Nephron (organoid): ENCODE results near the gene UBE3D.

Experiments
- H3K27ac Mint-ChIP-seq, 3 experiments: 2 replicates each; pipeline ENCODE4 v1.8.0; 2020; ENCODE audit warnings: mixed read lengths in 3 of 3, mild to moderate bottlenecking in 2 of 3, moderate library complexity in 1 of 3
- H3K27me3 Mint-ChIP-seq: 2 replicates; pipeline ENCODE4 v1.8.0; 2021; ENCODE audit warnings: low read depth, mild to moderate bottlenecking, moderate library complexity, mixed read lengths
- H3K36me3 Mint-ChIP-seq: 2 replicates; pipeline ENCODE4 v1.8.0; 2020; ENCODE audit warnings: low read depth, mixed read lengths
- H3K4me1 Mint-ChIP-seq: 2 replicates; pipeline ENCODE4 v1.8.0; 2020; ENCODE audit warnings: mixed read lengths
- H3K4me3 Mint-ChIP-seq, 3 experiments: 2 replicates each; pipeline ENCODE4 v1.8.0; 2020; ENCODE audit warnings: mild to moderate bottlenecking in 3 of 3, mixed read lengths in 3 of 3, moderate library complexity in 2 of 3
- H3K9me3 Mint-ChIP-seq: 2 replicates; pipeline ENCODE4 v1.8.0; 2020; ENCODE audit warnings: mixed read lengths
- TF ChIP-seq, protein P1 (sequence below), 3 experiments: fragments of 200-600 bp; sonication (generic); IDR thresholded peaks; one replicate each; pipeline ENCODE4 v1.5.0; 2021; ENCODE audit warnings: antibody characterized with exemption in 3 of 3; ENCODE audit not compliant: unreplicated experiment in 3 of 3

The UBE3D gene

DNA sequence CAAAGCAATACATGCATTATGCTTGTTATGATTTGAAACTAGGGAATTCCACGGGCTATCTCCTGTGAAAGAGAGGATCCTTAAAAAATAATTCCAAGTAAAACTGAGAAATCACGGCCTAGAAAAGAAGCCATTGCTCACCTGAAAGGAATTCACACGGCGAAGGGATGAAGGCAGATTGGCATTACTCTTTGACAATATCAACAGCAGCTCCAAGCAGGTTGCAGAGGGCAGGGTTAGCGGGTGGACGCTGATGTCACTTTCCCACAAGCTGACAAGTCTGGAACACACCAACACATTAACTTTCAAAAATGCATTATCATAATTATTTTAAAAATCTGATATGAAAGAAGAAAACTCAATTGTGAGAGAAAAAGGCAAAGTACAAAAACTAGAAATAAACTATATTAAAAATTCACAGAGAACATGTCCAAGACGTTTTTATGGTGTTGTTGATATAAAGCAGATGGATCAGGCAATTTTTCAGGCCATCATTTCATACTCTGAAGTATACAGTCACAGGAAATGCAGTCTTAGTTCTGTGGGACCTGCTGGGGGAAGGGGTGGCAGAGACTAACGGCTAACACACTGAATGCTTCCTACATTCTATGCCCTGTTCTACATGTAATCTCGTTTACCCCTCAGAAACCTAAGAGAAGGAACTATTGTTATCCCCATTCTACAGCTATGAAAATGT is 108.3 kb downstream of the UBE3D start:
- H3K36me3 Mint-ChIP-seq = peaks cover 26% of the 10 kb centered on the region
- peaks cover 59% of the 10 kb centered on the region for H3K4me1 Mint-ChIP-seq
- peak overlapping the region; percentile 40 to 84 (median 73) for H3K27ac Mint-ChIP-seq
- H3K27me3 Mint-ChIP-seq = no peaks in the 10 kb centered on the region
- H3K9me3 Mint-ChIP-seq = no peaks in the 10 kb centered on the region
- peak overlapping the region in 1 of 3 experiments; percentile 58 for H3K4me3 Mint-ChIP-seq
- TF ChIP-seq, protein P1, sequence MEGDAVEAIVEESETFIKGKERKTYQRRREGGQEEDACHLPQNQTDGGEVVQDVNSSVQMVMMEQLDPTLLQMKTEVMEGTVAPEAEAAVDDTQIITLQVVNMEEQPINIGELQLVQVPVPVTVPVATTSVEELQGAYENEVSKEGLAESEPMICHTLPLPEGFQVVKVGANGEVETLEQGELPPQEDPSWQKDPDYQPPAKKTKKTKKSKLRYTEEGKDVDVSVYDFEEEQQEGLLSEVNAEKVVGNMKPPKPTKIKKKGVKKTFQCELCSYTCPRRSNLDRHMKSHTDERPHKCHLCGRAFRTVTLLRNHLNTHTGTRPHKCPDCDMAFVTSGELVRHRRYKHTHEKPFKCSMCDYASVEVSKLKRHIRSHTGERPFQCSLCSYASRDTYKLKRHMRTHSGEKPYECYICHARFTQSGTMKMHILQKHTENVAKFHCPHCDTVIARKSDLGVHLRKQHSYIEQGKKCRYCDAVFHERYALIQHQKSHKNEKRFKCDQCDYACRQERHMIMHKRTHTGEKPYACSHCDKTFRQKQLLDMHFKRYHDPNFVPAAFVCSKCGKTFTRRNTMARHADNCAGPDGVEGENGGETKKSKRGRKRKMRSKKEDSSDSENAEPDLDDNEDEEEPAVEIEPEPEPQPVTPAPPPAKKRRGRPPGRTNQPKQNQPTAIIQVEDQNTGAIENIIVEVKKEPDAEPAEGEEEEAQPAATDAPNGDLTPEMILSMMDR (IDR thresholded peaks at IDR 0.05; ENCODE audit: unreplicated experiment in 3 of 3) = no peak

DNA sequence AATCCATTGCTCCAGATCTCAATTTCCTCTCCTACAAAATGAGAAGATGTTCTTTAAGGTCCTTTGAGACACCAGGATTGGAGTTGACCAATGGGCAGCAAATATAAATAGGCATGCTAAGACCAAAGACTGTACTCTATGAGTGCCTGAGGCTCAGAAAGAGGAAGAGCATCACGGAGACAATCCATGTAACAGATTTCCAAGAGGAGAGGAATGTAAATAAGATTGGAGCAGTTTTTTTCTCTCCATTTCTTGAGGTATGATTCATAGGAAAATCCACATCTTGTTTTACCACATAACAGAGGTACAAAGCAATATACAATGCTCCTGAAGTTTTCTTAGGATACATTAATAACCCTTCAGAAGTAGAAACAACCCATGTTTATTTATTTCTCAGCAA is 109.8 kb downstream of the UBE3D start:
- H3K4me3 Mint-ChIP-seq = no peak overlapping the region
- H3K36me3 Mint-ChIP-seq = peaks cover 26% of the 10 kb centered on the region
- H3K4me1 Mint-ChIP-seq = peaks cover 58% of the 10 kb centered on the region
- H3K27me3 Mint-ChIP-seq = no peaks in the 10 kb centered on the region
- no peaks in the 10 kb centered on the region for H3K9me3 Mint-ChIP-seq
- peak overlapping the region in 2 of 3 experiments; percentile 16 to 27 for H3K27ac Mint-ChIP-seq
- TF ChIP-seq, protein P1 (IDR thresholded peaks at IDR 0.05; ENCODE audit: unreplicated experiment in 3 of 3) = no peak

- TF ChIP-seq, protein P1 (IDR thresholded peaks at IDR 0.05; ENCODE audit: unreplicated experiment in 3 of 3) = no peak
- peaks cover 50% of the 10 kb centered on the region for H3K4me1 Mint-ChIP-seq
- no peak overlapping the region for H3K4me3 Mint-ChIP-seq
- H3K27ac Mint-ChIP-seq = no peak overlapping the region
- H3K36me3 Mint-ChIP-seq = peaks cover 34% of the 10 kb centered on the region
- H3K9me3 Mint-ChIP-seq = peaks cover under 1% of the 10 kb centered on the region
- H3K27me3 Mint-ChIP-seq = no peaks in the 10 kb centered on the region
Measured at GRCh38 chr6:82954937-82955577, 110.6 kb downstream of the UBE3D start.

DNA sequence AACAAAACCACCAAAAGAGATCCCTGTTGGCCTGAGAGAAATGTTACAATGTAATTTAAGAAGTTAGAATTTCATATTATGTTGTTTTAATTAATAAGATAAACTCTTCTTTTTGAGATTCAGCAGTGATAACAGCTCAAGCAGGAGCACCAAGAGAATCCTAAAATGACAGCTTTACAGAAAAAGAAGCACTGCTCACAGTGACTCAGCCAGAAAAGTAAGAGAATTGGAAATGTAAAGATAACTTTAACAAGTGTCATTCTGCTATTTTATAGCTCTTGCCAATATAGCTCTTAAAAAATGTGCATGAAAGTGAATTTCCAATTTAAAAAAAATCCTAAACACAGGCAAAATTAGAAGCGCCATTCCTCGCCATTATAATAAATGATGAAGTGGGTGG is 111.3 kb downstream of the UBE3D start:
- peaks cover 43% of the 10 kb centered on the region for H3K4me1 Mint-ChIP-seq
- TF ChIP-seq, protein P1 (IDR thresholded peaks at IDR 0.05; ENCODE audit: unreplicated experiment in 3 of 3) = no peak

GRCh38 chr6:82953871-82954270 is 111.8 kb downstream of the UBE3D start:
- Mint-ChIP-seq H3K36me3 (peaks cover 38% of the 10 kb centered on the region), H3K4me3 (no peak overlapping the region), H3K9me3 (peaks cover 9% of the 10 kb centered on the region), H3K27ac (no peak overlapping the region), H3K27me3 (no peaks in the 10 kb centered on the region), H3K4me1 (peaks cover 39% of the 10 kb centered on the region)
- TF ChIP-seq, protein P1 (IDR thresholded peaks at IDR 0.05; ENCODE audit: unreplicated experiment in 3 of 3) = no peak

More for the DNA sequence above, 111.3 kb downstream of the UBE3D start:
- Mint-ChIP-seq H3K4me3 (no peak overlapping the region), H3K36me3 (peaks cover 37% of the 10 kb centered on the region), H3K9me3 (peaks cover 7% of the 10 kb centered on the region), H3K27me3 (no peaks in the 10 kb centered on the region), H3K27ac (no peak overlapping the region)
